Measurements from ENCODE around the gene RING1. TPM values are rescaled to one million over a fixed set of nuclear protein-coding genes. Genes with fewer than 3 reads are reported as not detected.

RING1 gene
- total RNA-seq, result 10 to 100 TPM; 36.4 to 38.8 TPM

GRCh38 chr6:33208091-33208967, at the start of gene RING1:
RING1 (plus strand) TSS chr6:33208500; CDS start chr6:33208823, 323 bp downstream.
- ChIA-PET POLR2A (interaction anchor here (0.7 to 1.9 kb wide), 7 partner anchors 9 to 265 kb away, joined by 3 to 15 read pairs (median 3); partner anchors contain the start of genes RPS18 and VPS52), CTCF (interaction anchor here (0.9 to 2.5 kb wide), 5 partner anchors 8 to 50 kb away, joined by 3 to 13 read pairs (median 6); partner anchors contain the start of genes RXRB and SLC39A7)

GRCh38 chr6:33160096-33160495, 48.2 kb upstream of the RING1 start:
- POLR2A ChIA-PET, result no interaction called here

GRCh38 chr6:33160728-33161344, 47.5 kb upstream of the RING1 start:
- ChIA-PET POLR2A (no interaction called here), CTCF (interaction anchor here (0.7 to 2.4 kb wide), 6 partner anchors 13 to 88 kb away, joined by 3 to 21 read pairs (median 4); no protein-coding TSS in a partner anchor)

More at GRCh38 chr6:33160096-33160495, 48.2 kb upstream of the RING1 start:
- CTCF ChIA-PET, result interaction anchor here (0.6 to 1.7 kb wide), 5 partner anchors 12 to 275 kb away, joined by 3 to 4 read pairs (median 3); no protein-coding TSS in a partner anchor

- ChIA-PET POLR2A (no interaction called here), CTCF (interaction anchor here (0.7 to 2.4 kb wide), 8 partner anchors 10 to 87 kb away, joined by 3 to 21 read pairs (median 4); no protein-coding TSS in a partner anchor)
Observed at GRCh38 chr6:33161354-33162331, 46.7 kb upstream of the RING1 start.

- POLR2A ChIA-PET, result interaction anchor here (0.9 kb wide), 1 partner anchor 85 kb away, joined by 4 read pairs; no protein-coding TSS in a partner anchor
- CTCF ChIA-PET, result interaction anchor here (1.0 to 1.7 kb wide), 3 partner anchors 10 to 85 kb away, joined by 4 to 5 read pairs (median 4); no protein-coding TSS in a partner anchor
Observed at GRCh38 chr6:33163540-33163939, 44.8 kb upstream of the RING1 start.

GRCh38 chr6:33164176-33164575, 44.1 kb upstream of the RING1 start:
- CTCF ChIA-PET, result interaction anchor here (1.0 to 1.7 kb wide), 3 partner anchors 10 to 84 kb away, joined by 4 to 5 read pairs (median 4); no protein-coding TSS in a partner anchor
- POLR2A ChIA-PET, result interaction anchor here (0.9 kb wide), 1 partner anchor 84 kb away, joined by 4 read pairs; no protein-coding TSS in a partner anchor

GRCh38 chr6:33164665-33165373, 43.5 kb upstream of the RING1 start:
- POLR2A ChIA-PET, result no interaction called here
- CTCF ChIA-PET, result interaction anchor here (1.0 to 1.7 kb wide), 2 partner anchors 40 to 84 kb away, joined by 4 to 5 read pairs; no protein-coding TSS in a partner anchor

GRCh38 chr6:33165581-33166258, 42.6 kb upstream of the RING1 start:
- CTCF ChIA-PET, result no interaction called here
- POLR2A ChIA-PET, result no interaction called here

- CTCF ChIA-PET, result no interaction called here
- POLR2A ChIA-PET, result no interaction called here
Observed at GRCh38 chr6:33166363-33166762, 41.9 kb upstream of the RING1 start.

GRCh38 chr6:33166811-33167210, 41.5 kb upstream of the RING1 start:
- POLR2A ChIA-PET, result no interaction called here
- CTCF ChIA-PET, result no interaction called here

- ChIA-PET CTCF (interaction anchor here (1.1 kb wide), 1 partner anchor 30 kb away, joined by 4 read pairs; no protein-coding TSS in a partner anchor), POLR2A (interaction anchor here (0.5 kb wide), 1 partner anchor 83 kb away, joined by 4 read pairs; no protein-coding TSS in a partner anchor)
Observed at GRCh38 chr6:33167374-33168283, 40.7 kb upstream of the RING1 start.

- CTCF ChIA-PET, result interaction anchor here (1.1 kb wide), 1 partner anchor 29 kb away, joined by 4 read pairs; no protein-coding TSS in a partner anchor
- POLR2A ChIA-PET, result no interaction called here
Observed at GRCh38 chr6:33168284-33168601, 40.1 kb upstream of the RING1 start.

GRCh38 chr6:33168639-33169038, 39.7 kb upstream of the RING1 start:
- ChIA-PET CTCF (no interaction called here), POLR2A (no interaction called here)

- ChIA-PET CTCF (no interaction called here), POLR2A (no interaction called here)
Observed at GRCh38 chr6:33169291-33170175, 38.8 kb upstream of the RING1 start.

GRCh38 chr6:33170176-33171015, 37.9 kb upstream of the RING1 start:
- POLR2A ChIA-PET, result no interaction called here
- CTCF ChIA-PET, result no interaction called here
